GF-D8 (cell line): ENCODE results near the gene LPIN1.

ENCODE experiments used
- DNase-seq: peaks from one replicate; lab custom pipeline; 2025; lab: John Stamatoyannopoulos, UW

The LPIN1 gene

DNA sequence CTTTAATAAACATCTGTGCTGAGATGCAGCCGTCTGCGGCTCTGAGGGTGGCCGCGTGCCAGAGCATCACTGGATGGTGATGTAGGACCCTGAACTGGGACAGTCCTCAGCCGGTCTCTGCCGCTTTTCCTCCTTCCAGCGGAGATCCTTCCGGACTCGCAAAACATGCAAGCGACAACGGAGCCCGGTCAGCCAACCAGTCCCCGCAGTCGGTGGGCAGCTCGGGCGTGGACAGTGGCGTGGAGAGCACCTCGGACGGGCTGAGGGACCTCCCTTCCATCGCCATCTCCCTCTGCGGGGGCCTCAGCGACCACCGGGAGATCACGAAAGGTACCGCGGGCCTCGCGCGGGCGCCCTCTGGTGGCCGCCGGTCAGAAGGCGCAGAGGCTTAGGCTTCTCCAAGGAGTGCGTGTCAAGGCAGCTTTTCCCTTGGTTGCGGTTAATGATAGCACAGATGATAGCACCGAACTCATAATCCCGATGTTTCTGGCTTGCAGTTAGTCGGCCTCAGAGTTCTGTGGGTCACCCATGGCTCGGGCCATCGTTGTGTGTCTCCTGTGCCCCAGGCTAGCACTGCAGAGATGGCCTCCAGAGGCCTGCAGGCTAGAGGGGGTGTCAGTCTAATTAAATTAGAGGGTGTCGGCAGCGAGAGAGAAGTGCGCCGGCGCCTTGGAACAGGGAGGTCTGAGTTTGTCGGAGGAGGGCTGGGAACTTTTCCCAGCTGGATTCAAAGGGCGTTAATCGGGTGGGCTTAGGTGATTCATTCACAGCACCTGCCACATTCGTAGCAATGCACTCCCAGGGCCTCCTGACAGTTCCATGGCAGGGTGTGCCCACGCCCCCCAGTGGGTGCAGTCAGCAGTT, 38.5 kb downstream of the LPIN1 start:
- no peak for DNase-seq

DNA sequence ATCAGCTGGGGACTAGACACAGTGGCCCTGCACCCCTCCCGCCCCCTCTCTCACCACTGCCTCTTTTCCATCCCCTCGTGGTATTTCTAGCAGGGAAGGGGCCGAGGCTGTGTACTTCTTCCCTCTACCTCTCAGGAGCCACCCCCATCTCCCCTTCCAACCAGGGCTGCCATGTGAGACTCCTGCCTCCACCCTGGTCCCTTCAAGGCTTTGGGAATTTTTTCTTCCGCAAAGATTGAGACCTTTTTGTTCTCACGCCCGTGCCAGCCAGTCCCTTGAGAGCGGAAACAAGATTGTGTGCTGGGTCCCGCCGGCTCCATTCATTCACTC, 39.1 kb downstream of the LPIN1 start:
- no peak for DNase-seq

DNA sequence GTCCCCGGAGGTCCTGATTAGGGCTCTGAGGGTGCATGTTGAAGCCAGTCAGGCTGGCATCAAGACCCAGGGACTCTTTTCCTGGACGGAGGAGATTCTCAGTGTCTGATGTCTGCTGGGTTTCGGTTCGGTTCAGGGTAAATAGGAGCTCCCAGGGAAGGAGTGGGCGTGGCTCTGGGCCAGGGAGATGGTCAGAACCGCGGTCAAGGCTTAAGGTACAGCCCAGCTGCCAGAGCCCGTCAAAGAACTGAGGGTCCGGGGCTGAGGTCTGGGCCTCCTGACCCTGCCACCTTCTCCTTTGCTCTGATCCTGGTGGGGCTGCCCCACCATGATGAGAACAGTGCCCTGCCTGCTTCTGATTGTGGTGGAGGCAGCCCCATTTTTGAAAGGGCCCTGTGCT, 39.8 kb downstream of the LPIN1 start:
- no peak for DNase-seq

DNA sequence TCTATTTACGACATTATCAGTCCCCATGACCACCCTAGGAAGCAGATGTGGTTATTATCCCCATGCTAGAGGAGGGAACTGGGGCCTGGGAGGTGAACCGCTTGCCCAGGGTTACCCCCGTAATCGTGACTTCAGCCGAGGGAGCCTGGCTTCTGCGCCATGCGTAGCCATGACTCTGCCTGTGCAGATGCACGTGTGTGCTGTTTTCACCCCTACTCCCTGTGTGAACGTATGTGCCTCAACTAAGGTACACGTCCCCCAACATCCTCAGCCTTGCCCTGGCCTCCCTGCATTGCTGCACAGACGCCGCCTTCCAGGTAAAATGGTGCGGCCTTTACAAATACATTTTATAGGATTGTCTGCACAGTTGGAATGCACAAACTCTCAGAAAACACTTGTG, 40.2 kb downstream of the LPIN1 start:
- DNase-seq: no peak

DNA sequence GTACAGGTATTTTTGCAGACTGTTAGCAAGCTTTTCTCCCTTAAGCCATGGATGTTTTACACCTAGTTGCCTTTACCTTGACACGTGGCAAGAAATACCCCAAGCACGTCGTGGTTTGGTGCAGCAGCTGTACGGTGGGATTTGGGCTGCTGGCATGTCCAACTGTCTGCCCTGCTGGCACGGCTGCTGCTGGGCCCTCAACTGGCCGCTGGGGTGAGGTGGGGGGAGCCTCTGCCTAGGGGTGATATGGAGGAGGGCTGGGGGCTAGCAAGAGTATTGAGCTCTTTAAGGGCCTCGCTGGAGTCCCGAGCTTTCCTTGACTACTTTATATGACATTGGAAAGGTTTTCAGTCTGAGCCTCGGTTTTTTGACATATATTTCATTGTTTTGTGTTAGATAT, 41.6 kb downstream of the LPIN1 start:
- no peak for DNase-seq

DNA sequence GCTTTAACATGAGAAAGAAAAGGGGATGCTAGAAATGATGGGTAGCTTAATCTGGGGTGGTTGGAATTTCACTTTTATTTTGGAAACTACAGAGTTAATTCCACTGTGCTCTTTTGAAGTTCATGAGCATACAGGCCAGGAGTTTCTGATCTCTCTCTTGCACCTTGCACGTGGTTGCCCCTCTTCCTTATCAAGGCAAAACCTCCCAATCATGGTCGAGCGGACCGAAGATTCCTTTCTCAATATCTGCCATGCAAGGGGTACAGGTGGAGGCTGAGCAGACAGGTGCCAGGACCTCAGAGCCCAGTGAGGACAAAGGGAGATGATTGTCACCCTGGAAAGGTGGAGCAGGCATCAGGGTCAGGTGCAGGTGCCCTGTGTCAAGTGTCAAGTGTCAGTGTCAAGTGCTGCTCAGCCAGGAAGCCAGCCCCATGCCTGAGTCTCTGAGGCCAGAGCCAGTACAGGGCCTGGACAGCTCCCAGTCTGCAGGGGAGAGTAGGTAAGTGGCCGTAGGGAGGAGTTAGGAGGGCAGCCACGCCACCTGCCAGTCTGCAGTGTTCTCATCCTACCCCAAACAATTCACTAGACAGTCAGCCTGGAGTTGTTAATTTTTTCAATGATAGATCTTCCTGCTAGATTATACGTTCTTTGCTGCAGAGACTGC, 42.2 kb downstream of the LPIN1 start:
- DNase-seq: no peak

DNA sequence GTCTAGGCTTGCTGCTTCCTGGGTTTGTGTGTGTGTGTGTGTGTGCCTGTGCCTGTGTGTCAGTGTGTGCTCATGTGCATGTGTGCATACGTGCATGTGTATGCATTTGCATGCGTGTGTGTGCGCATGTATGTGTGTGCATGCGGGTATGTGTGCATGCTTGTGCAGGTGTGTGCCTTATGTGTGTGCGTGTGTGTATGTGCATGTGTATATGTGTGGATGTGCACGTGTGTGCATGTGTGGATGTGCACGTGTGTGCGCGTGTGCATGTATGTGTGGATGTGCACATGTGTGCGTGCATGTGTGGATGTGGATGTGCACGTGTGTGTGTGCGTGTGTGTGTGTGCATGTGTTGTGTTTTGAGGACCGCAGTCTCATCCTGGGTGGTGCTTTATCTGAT, 42.8 kb downstream of the LPIN1 start:
- DNase-seq: no peak

DNA sequence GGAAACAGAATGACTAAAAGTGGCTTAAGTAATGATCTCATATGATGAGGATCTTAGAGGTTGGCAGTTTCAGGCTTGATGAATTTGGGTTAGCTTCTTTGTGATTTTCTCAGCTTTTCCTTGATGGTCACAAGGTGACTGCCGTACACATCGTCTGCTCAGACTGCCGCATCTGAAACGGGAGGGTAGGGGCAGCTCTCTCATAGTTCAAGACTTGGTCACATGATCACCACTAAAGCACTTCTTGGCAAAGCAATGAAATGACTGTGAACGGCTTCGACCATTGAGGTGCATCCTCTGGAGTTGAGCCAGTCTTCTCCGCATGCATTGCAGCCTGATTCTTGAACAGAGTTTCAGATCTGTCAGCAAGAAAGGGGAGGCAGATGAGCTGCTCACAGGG, 43.8 kb downstream of the LPIN1 start:
- no peak for DNase-seq

DNA sequence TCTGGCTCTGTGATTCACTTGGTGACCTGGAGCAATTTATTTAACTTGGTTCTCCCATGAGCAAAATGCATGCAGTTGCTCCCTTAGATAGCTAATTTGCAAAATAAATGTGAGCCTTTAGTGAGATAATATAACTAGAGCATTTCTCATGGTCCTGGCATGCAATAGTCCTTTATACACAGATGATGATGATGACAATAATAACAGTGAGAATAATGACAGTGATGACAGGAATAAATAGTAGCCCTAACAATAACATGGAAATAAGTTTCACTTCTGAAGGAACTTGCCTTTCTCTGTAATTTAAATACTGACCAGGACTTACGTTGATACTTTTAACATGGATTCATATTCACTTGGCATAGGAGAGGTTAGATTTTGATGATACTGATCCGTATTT, 49.2 kb downstream of the LPIN1 start:
- DNase-seq: no peak

DNA sequence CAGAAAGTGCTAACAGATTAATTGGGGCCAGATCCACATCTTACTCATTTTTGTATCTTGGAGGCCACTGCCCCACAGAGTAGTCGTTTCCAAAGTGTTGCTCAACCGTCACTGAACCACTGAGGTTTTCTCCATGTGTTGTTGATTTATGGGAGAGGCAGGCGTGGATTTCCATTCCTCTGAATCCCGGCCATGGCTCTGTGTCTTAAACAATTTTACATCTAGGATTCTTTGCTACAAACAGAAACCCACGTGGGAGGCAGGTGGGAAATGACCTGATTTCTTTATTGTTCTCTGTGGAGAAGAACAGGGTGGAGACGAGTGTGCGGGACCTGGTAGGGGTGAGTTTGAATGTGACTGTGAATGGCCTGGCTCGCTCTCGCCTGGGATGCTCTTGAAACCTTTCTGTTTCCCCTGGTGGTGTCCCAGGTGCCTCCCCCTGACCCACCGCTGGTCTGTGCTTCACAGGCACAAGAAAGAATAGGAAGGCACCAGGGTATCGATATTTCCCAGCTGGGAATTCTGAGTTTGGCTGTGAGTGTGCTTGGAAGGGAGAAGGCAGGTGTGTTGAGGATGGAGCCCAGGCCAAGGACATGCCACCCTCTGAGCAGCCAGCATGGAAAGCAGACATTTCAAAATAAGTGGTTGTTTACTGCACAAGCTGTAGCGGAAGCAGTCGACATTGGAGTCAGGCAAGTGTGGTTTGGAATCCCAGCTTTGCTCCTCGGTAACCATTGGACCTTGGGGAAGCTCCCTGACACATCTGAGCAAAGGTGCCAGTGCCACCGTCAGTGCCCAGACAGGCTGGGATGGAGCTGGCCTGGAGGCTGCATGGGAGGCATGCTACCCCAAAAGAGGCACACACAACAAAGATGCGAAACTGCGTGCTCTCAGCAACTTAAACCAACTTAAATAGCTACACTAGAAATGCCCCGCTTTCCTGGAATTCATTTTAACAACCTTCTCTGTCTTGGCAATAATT, 50.0 kb downstream of the LPIN1 start:
- DNase-seq: no peak

DNA sequence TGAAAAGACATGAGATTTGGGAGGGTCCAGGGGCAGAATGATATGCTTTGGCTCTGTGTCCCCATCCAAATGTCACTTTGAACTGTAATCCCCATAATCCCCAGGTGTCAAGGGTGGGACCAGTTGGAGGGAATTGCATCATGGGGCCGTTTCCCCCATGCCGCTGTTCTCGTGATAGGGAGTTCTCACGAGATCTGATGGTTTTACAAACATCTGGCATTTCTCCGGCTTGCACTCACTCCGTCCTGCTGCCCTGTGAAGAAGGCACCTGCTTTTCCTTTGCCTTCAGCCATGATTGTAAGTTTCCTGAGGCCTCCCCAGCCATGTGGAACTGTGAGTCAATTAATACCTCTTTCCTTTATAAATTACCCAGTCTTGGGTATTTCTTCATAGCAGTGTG, 51.4 kb downstream of the LPIN1 start:
- no peak for DNase-seq

DNA sequence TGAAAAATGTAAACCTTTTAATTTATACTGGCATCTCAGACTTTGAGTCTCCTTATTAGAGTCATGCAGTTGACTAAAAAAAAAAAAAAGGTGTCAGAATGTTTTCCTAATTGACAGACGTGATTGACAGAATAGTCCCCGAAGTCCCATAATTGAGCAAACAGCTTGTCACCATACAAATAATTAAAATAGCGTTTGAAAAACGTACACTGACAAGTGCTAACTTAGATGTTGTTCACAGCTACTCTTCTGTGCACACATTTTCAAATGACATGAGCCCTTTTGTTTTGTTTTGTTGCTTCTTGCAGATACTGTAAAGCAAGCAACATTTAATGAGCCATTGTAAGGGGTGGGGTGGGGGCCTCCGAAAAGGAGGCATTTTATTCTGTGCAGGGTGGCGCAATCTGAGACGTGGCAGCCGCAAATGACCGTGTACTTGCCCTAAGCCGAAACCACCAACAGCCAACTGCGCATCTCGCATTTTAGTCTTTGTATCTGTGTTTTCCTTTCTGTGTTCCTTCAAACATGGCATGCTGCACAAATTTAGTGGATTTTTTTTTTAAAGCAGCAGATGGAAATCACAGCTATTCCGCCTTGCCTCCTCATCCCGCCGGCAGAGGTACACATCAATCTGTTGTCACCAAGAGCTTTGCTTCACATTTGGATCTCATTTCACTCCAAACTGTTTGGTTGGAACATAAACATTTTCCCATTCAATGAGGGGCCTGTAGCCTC, 52.4 kb downstream of the LPIN1 start:
- DNase-seq: no peak

DNA sequence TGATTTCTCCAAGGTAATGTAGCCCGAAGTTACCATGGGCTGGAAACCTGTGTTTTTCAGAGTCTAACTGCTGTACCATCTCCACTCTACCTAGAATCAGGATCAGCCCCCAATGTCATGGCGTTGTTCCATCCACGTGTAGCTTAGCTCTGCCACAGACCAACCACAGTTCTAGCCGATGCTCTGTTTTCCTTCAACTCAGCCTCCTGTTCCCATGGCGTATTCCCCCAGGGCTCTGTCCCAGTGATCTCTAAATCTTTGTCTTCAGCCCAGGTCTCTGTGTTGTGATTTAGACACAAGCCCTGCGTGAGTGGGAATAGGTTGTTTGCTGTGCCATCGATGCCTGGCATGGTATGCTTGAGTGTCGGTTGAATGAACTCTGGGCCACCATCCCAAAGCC, 53.4 kb downstream of the LPIN1 start:
- no peak for DNase-seq

DNA sequence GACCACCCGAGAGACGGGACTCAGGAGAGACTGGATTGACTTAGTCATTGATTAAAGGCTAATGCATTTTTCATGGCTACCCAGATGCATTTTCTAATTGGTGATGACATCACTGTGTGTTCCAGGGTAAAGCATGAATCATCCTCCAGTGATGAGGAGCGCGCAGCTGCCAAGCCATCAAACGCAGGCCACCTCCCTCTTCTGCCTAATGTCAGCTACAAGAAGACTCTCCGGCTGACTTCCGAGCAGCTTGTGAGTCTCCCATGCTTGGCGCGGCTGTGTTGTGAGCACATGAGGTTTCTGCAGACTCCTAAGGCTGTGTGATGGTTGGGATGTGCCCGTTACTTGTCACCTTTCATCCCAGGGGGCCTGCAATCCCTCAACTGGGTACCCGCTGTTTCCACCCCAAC, 56.4 kb downstream of the LPIN1 start:
- no peak for DNase-seq

DNA sequence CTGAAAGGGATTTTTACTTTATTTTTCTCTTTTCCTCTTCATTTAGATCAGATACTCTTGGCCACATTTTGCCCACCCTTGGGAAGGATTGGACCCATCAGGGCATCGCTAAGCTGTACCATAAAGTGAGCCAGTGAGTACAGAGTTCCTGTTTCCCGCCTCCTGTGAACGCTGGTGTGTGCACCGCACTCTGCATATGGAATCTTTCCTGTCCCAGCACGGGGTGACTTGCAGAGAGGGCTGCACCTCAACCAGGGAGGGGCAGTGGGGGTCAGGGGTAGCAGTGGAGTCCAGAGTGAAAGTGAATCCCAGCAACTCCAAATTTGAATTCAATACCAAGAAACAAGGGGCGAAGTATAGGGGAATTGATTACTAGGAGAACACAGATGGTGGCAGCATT, 58.6 kb downstream of the LPIN1 start:
- DNase-seq: no peak

DNA sequence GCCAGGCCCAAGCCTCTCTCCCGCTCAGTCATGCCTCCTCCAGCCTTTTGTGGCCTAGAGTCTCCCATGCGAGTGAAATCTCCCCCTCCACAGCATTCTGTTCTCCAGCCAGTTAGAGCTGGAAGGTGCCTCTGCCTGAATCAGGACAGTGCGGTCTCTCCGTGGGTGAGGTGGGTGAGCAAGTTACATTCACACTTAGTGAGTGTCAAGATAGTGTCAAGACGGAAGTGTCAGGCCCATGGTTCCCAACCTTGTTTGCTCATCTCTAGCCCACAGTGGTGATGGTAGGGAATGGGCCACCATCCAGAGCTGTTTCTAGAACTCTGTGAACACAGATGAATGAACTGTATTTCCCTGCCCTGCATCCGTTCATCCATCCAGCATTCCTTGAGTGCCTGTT, 59.5 kb downstream of the LPIN1 start:
- no peak for DNase-seq

DNA sequence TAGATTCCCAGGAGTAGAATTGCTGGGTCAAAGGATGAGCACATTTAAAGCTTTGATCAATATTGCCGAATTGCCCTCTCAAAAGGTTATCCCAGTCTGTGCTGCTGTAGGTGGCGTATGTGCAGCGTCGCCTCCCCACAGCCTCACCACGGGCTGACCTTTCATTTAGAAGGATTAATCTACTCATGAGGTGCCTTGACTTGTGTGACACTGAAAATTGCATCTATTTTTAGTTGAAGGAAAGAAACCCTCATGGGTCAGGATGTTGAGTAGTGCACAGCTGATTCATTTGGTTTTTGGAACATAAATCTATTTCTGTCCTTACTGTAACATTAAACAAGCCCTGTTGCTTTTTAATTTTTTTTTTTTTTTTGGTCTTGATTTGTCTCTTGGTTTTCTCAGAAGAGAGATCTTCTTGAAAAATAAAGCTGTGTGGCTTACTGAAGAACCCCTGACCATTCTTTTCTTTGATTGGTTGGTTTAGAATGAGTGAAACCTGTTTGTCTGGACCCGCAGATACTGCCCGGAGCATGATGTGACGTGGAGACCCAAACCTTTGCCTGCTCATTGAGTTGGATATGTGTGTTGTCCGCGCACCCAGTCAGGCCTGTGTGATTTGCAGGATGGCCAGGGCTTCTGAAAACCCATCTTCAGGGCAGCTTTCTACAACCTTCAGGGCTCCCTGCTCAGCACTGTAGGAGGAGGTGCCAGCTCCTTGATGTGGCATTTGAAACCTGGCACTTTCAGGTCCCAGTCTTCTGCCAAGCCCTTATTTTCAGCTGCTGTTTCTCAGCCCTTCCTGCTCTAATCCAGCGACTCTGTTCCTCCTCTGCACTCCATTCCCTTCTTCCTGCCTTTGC, 61.0 kb downstream of the LPIN1 start:
- no peak for DNase-seq

DNA sequence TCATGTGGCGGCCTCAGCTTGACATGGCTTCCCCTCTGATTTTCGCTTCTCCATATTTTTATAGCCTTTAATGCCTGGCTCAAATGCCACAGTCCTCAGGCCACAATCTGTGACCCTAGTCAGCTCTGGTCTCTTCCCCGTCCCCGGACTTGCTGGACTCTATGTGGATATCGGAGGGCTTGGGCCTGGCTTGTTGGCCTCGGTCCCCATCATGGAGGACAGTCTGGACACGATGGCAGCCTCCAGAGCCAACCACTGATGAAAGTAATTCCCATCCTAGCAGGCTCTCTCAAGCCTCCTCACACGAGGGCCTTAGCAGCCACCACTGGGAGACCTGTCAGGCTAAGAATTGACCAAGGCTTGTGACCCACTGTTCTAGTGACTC, 61.6 kb downstream of the LPIN1 start:
- no peak for DNase-seq

DNA sequence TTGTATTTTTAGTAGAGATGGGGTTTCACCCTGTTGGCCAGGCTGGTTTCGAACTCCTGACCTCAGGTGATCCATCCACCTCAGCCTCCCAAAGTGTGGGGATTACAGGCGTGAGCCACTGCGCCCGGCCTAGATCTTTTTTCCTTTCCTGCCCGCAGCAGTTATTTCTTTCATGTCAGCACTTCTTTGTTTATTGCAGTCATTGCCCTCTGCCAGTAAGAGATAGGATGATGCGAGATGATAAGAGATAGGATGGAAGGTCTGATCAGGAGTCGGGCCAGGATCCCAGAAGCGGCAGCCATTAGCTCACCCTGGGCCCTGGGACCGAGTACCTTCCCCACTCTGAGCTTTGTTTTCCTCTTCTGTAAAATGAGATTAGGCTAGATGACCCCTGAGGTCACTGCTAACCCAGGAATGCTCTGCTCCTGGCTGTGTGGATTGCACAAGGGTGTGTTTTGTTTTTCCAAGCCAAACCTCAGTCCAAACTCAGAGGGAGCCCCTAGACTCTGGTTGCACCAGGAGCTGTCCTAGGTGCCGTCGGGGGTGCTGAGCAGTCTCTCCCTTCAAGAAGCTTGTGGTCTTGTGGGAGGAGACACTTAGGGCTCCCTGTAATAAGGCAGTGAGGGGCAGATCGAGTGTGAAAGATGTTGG, 63.3 kb downstream of the LPIN1 start:
- no peak for DNase-seq

DNA sequence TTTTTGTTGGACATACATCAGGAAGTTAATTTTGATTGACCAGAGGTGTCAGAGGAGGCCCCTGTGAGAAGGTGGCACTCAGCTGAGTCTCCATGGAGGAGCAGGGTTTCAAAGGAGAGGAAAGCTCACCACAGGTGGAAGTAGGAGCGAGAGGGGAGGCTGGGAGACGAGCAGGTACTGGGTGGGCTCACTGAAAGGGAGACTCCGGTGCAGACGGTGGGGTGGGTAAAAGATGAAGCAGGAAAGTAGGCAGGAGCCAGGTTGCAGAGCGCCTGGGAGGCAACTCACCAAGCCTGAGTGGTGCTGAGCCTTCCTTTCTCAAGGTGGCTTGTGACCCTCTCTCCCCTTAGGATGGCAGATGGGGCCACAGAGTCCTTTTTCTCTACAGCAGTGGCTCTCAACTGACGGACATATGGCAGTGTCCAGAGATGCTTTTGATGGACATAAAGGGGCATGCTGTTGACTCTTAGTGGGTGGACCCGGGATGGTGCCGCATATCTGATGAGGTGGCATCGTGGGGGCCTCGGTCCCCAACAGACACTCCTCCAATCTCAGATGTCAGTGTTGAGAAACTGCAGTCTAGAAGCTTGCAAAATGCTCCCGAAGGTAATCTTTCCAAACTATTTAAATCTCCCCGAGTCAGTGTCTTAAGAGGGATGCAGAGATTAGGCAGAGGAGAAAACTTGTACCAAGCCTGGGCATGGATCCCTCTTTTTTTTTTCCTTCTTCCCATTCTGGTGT, 64.0 kb downstream of the LPIN1 start:
- no peak for DNase-seq
